ENCODE measurements around the gene CELF2.

- TF ChIP-seq CTCF (IDR thresholded peaks at IDR 0.05) (no peak), EZH2 (IDR thresholded peaks at IDR 0.05) (no peak)
Observed at GRCh38 chr10:11034762-11035161, 17.1 kb downstream of the CELF2 start.
